Inflammatory macrophage (primary cell): Measurements from ENCODE around the gene LGALS7.
A peak's percentile ranks its signal among the peaks of the same experiment; 100 is the strongest.
"Not testable (repeated sequence)": the region's sequence is repeated elsewhere in the genome, so short reads cannot be mapped to it uniquely, and the experiment has no call there.

Source experiments
- DNase-seq, 2 donors: peaks; one replicate each; pipeline ENCODE4 v3.0.0-alpha.2; 2020 to 2022

Gene LGALS7

DNA sequence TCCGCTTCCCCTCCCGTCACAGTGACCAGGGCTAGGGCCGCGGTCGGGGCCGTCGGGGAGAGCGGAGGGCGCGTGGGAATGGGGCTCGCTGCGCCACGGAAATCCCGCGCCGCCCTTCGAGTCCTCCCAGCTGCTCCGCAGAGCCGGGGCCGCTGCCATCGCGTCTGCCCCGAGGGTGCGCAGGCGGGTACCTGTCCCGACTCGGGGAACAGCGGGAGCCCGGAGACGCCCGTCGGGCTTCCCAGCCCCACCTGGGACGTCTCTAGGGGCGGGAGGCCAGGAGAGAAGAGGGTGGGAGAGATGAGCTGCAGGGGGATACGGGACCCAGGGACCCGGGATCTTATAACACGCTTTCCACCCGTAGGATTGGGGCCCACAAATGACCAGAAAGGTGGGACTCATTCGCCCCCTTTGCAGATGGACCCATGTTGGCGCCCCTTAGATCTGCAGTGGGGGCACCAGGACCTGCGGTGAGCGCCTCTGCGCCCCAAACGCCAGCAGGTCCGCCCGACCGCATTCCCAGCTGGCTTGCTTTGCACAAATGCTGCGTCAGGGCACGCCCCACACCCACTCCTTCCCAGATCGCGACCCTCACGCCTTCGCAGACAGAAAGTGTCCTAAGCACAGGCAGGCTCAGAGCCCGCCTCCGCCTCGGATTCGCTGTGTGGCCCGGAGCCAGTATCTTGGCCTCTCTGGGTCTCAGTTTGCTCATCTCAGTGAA is 2.9 kb downstream of the LGALS7 start:
- DNase-seq, result not testable (repeated sequence)

DNA sequence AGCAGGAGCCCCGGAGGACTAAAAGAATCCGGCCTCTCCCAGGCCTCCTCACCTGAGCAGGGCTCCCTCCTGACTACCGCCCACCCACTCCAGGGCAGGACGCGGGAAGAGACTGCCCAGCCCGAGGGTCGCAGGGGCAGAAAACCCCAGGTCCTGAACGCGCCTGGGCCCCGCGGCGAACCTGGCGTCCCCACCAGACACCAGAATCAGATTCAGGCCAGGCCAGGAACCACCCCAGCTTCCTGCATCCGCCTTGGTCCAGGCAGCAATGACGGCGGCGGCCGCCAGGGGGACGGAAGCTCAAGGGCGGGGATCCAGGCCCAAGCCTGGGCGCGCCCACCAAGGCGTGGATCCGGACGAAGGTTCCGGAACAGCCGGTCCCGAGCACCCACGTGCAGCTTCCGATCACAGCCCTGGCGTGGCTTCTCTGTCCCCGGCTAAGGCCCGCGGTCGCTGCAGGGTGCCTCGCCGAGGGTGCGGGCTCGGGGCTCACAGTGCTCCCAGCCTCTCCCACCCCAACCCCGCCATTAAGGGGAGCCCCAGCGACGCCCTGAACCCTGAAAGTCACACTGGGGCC is 3.6 kb downstream of the LGALS7 start:
- DNase-seq, result peak; percentile 91

DNA sequence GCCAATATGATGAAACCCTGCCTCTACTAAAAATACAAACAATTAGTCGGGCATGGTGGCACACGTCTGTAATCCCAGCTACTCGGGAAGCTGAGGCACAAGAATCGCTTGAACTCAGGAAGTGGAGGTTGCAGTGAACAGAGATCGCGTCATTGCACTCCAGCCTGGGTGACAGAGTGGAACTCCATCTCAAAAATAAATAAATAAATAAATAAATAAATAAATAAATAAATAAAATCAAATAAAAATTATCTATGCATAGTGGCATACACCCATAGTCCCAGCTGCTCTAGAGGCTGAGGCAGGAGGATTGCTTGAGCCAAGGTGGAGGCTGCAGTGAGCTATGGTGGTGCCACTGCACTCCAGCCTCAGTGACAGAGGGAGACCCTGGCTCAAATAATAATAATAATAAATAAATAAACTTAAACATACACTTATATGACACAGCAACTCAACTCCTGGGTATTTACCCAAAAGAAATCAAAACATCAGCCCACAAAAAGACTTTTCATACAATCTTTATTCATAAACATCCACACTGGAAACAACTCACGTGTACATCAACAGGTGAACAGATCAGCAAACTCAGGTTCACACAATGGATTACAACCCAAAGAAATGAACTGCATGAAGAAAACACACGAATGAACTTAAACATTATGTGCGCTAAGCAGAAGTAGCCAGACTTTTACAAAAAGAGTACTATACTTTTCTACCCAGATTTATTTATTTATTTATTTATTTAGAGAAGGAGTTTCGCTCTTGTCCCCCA is 6.9 kb downstream of the LGALS7 start:
- no peak for DNase-seq

DNA sequence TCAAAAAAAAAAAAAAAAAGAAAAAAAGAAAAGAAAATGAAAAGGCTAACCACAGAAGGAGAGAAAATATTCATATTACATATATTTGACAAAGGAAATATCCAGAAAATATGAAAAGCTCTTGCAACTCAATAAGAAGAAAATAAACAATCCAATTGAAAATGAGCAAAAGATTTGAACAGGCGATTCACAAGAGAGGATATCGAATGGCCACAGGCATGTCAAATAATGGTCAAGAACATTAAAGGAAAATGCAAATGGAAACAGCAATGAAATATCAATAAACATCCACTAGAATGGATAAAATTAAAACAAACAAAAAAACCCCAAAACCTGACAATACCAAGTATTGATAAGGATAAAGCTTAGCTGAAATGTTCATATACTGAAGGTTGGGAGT is 8.1 kb downstream of the LGALS7 start:
- DNase-seq, result no peak

DNA sequence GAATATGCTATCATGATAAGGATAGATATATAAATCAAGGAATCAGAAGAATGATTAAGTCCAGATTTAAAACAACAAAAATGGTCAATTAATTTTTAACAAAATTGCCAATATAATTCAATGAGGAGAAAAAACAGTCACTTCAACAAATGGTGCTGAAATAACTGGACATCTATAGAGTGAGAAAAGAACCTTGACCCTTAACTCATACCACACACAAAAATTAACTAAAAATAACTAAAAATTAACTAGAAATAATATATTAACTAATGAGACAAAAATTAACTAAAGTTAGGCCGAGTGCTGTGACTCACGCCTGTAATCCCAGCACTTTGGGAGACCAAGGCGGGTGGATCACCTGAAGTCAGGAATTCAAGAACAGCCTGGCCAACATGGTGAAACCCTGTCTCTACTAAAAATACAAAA is 9.5 kb downstream of the LGALS7 start:
- no peak for DNase-seq

DNA sequence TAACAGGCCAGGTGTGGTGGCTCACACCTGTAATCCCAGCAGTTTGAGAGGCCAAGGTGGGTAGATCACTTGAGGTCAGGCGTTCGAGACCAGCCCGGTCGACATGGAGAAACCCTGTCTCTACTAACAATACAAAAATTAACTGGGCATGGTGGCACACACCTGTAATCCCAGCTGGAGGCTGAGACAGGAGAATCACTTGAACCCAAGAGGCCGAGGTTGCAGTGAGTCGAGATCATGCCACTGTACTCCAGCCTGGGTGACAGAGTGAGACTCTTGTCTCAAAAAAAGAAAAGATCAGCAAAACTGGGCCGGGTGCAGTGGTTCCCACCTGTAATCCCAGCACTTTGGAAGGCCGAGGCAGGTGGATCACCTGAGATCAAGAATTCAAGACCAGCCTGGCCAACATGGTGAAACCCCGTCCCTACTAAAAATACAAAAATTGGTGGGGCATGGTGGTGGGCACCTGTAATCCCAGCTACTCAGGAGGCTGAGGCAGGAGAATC is 11.4 kb downstream of the LGALS7 start:
- not testable (repeated sequence) for DNase-seq

DNA sequence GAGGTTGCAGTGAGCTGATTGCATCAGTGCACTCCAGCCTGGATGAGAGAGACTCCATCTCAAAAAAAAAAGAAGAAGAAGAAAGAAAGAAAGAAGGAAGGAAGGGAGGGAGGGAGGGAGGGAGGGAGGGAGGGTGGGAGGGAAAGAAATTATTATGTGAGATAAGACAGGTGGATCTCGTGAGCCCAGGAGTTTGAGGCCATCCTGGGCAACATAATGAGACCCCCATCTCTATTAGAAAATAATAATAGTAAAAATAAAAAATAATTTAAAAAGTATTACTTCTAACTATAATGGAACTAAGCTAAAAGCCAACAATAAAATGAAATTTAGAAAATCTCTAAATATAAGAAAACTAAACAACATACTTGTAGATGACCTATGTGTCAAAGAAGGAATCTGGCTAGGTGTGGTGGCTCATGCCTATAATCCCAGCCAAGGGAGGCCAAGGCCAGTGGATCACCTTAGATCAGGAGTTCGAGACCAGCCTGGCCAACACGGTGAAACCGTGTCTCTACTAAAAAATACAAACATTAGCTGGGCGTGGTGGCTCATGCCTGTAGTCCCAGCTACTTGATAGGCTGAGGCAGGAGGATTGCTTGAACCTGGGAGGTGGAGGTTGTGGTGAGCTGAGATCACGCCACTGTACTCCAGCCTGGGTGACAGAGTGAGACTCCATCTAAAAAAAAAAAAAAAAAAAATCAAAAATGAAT is 12.4 kb downstream of the LGALS7 start:
- DNase-seq, result not testable (repeated sequence)

DNA sequence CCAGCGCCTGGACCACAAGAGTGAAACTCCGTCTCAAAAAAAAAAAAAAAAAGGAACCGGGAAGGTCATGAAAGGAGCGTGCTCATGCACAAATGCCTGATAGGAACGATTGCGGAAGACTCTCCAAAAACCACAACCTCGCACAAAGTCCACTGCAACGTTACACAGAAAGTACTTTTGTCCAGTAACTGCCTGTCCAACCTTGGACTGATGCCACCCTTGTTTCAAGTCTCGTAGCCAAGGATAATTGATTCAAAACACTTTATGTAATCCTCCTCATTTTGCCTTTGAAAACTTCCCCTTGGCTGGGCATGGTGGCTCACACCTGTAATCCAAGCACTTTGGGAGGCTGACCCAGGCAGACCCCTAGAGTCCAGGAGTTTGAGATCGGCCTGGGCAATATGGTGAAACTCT is 13.7 kb downstream of the LGALS7 start:
- DNase-seq, result peak; percentile 17 to 64

DNA sequence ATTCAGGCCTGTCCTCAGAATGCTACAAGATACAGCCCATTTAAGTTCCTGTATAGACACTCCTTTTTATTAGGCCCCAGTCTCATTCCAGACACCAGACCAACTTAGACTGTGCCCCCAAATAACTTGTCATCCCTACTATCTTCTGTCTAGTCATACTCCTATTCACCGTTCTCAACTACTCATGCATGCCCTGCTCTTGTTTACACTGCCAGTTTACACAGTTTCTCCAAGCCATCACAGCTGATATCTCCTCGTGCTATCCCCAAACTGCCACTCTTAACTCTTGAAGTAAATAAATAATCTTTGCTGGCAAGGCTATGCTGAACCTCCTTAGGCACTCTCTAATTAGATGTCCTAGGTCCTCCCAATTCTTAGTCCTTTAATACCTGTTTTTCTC is 19.1 kb downstream of the LGALS7 start:
- DNase-seq, result not testable (repeated sequence)

DNA sequence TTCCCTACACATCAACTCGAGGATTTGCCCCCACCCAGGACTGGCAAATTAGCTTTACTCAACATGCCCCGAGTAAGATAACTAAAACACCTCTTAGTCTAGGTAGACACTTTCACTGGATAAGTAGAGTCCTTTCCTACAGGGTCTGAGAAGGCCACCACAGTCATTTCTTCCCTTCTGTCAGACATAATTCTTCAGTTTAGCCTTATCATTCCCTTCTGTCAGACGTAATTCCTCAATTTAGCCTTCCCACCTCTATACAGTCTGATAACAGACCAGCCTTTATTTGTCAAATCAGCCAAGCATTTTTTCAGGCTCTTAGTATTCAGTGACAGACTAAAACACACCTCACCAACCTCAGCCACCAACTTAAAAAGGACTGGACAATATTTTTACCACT is 19.5 kb downstream of the LGALS7 start:
- DNase-seq, result not testable (repeated sequence)

DNA sequence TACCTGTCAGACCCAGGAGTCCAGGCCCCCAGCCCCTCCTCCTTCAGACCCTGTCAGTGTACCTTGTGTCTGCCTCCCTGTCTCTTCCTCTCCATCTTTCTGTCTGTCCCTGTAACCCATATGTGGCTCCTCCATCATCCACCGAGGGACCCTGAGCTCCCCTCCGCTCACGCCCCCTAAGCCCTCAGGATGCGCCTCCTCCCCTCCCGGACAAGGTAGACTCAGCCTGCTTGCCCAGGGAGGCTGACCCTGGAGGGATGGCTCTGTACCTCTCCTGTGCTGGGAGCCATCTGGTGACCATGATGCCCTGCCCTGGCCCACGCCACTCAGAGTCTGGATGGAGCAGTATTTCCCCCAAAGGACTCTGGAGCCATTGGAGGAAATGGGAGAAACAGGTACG is 28.0 kb downstream of the LGALS7 start:
- DNase-seq, result no peak

DNA sequence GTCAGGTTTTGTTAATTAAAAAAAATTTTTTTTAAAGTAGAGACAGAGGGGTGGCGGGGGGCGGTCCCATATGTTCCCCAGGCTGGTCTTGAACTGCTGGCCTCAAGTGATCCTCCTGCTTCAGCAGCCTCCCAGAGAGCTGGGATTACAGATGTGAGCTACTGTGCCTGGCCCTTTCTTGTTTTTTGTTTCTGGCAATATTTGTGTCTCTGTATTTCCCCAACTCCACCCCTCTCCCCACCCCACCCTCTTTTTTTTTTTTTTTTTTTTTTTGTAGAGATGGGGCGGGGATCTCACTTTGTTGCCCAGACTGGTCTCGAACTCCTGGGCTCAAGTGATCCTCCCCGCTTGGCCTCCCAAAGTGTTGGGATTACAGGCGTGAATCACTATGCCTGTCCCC is 28.4 kb downstream of the LGALS7 start:
- DNase-seq, result no peak

DNA sequence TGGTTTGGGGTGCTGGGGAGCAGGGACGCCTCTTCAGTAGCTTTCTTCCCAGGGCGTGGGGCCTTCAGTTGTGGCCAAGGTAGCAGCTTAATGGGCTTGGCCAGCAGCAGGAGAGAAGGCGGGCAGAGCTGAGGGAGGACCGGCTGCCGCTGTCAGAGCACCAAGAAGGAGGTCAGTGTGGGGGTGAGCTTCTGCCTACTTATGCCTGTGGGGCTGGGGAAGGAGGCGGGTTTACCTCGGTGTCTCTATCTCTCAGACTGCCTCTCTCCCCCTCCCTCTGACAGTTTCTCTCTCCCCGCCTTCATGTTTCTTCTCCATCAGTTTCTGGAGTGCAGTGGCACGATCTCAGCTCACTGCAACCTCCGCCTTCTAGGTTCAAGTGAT is 29.0 kb downstream of the LGALS7 start, which contains the start of gene CAPN12:
CAPN12 (minus strand) TSS at position 177 of the 384 bp plus-strand sequence. CDS start 309 bp downstream, outside the sequence.
- DNase-seq, result no peak

DNA sequence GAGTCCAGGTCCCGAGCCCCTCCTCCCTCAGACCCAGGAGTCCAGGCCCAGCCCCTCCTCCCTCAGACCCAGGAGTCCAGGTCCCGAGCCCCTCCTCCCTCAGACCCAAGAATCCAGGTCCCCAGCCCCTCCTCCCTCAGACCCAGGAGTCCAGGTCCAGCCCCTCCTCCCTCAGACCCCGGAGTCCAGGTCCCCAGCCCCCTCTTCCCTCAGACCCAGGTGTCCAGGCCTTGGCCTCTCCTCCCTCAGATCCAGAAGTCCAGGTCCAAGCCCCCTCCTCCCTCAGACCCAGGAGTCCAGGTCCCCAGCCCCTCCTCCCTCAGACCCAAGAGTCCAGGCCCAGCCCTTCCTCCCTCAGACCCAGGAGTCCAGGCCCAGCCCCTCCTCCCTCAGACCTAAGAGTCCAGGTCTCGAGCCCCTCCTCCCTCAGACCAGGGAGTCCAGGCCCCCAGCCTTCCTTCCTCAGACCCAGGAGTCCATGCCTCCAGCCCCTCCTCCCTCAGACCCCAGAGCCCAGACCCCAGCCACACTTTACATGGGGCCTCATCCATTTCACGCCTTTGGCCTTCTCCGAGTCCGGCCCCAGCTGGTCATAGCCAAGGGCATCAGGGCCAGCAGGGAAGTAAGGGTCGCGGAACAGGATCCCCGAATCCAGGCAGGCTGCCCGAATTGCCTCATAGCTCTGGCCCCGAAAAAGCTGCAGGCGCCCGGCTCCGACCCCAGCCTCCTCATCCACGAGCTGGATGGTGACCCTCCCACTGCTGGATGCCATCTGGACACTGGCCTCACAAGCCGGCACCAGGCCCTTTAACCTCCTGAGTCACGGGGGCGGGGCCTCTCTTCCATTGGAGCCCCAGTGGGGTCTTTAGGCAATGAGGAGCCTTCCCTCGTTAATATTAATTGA is 29.7 kb downstream of the LGALS7 start:
- DNase-seq, result no peak

DNA sequence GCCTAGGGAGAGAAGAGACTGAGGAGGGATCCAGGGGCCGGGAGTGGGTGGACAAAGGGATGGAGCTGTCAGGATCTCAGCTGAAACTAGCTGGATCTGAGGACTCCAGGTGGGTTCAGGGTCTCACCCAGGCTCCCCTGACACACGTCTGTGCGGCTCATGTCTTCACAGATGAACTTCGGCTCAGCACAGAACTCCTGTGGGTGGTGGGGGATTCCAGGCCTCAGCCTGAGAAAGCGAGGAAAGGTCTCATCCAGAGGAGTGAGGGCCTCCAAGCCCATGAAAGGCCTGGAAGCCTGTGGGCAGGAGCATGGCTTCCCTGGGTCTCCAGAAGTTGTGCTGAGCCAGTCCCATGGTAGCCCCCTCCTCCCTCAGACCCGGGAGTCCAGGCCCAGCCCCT is 30.4 kb downstream of the LGALS7 start:
- no peak for DNase-seq

DNA sequence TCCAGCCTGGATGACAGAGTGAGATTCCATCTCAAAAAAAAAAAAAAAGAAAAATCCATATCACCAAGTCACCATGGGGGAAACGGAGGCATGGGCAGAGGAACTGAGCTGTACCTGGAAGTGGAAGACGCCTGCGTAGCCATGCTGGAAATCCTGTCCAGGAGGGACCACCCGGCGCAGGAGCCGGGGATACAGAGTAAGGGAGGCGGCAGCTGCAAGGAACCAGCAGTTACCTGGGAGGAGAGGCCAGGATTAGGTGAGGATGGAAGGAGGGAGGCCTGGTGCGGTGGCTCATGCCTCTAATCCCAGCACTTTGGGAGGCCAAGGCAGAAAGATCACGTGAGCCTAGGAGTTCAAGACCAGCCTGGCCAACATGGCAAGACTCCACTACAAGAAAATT is 31.0 kb downstream of the LGALS7 start:
- no peak for DNase-seq

DNA sequence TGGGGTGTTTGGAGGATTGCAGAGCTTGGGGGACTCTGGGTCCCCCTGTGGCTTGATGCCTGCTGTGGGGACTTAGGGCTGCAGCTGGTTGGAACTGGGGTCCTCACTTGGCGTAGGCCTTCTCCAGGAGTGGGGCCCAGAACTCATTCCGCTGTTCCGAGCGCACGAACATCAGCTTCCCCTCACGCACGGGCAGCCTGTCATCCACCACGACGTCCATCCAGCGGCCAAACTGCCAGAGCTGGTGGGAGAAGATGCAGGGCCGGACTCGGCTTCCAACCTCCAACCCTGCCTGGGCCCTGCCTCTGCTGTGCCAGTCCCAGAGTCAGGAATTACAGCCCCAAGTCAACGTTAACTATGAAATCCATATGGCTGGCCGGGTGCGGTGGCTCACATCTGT is 31.6 kb downstream of the LGALS7 start:
- no peak for DNase-seq

DNA sequence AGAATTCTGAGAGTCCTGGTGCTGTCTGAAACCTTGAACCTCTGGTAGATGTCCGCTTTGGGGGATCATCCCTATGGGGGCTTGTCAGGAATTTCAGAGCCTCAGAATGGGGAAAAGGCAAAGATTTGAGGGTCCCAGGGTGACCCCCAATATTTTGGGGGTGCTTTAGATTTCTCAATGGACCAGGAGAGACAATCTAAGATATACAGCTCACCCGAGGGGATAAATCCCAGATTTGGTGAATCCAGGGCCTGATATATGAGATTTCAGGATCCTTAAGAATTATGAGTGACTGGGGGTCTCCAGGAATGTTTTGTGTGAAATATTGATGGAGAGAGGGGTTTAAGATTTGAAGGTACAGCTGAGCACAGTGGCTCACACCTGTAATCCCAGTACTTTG is 32.4 kb downstream of the LGALS7 start:
- DNase-seq, result no peak

DNA sequence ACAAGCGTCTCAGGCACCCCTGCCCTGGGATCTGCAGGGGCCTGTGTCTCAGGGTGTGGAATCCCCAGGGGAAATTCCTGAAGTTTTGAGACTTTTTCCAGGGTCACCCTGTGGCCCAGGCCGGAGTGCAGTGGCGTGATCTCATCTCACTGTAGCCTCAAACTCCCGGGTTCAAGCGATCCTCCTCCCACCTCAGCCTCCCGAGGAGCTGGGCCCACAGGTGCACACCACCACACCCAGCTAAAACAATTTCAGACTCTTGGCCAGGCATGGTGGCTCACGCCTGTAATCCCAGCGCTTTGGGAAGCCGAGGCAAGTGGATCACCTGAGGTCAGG is 33.1 kb downstream of the LGALS7 start:
- no peak for DNase-seq

DNA sequence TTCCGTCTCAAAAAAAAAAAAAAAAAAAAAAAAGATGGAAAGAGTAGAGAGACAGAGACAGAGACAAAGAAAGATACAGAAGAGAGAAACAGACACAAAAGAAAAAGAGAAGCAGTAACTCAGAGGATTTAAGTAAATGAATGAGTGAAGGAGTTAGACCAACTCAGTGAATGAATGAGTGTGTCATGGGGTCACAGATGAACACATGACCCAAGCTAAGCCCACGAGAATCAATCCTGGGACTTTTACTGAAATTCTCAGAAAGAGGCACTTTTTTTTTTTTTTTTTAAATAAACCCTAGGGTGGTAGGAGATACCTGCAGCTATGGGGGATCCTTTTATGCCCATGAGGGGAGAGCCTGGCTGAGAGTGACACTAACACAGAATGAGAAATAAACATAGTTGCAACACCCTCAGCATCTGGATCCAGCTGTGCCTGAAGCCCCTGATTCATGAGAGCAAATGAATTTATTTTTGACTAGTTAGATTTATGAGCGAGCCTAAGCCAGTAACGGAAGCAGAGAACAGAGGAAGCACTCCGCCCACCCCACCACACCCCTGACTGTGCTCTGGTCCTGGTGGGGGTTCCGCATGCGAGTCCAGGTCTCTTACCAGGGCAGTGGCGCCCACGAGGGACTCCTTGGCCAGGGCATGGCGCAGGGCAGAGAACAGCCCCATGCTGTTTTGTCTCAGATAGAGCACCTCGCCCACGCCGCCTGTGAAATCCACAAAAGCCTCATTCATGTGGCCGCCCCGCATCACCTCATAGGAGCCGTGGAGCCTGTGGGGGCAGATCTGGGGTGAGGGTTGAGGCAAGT is 33.7 kb downstream of the LGALS7 start:
- peak in 1 of 2 donors; percentile 2 for DNase-seq
